Measurements from ENCODE around the gene SLC41A2.
"Not testable (repeated sequence)": the region's sequence is repeated elsewhere in the genome, so short reads cannot be mapped to it uniquely, and the experiment has no call there.

Gene SLC41A2
- 5.2 to 10.5 reads per million in 2 donors for total RNA-seq

GRCh38 chr12:104958001-104958804 lies at the start of gene SLC41A2:
SLC41A2 (minus strand) TSS chr12:104958290; CDS start chr12:104928527, 29,763 bp downstream.
- peak; percentile 70 for DNase-seq

- DNase-seq, result no peak
Observed at GRCh38 chr12:105001476-105001875, 43.4 kb upstream of the SLC41A2 start.

GRCh38 chr12:104999347-104999685 lies 41.2 kb upstream of the SLC41A2 start:
- no peak for DNase-seq

- DNase-seq, result no peak
Observed at GRCh38 chr12:104998423-104999346, 40.6 kb upstream of the SLC41A2 start.

- DNase-seq, result no peak
Observed at GRCh38 chr12:104997541-104997940, 39.5 kb upstream of the SLC41A2 start.

GRCh38 chr12:104994336-104994735 lies 36.2 kb upstream of the SLC41A2 start:
- no peak for DNase-seq

- DNase-seq, result no peak
Observed at GRCh38 chr12:104991565-104992128, 33.6 kb upstream of the SLC41A2 start.

GRCh38 chr12:104990950-104991349 lies 32.9 kb upstream of the SLC41A2 start:
- DNase-seq, result no peak

- DNase-seq, result peak; percentile 53
Observed at GRCh38 chr12:104986022-104986941, 28.2 kb upstream of the SLC41A2 start, which contains the start of gene NOPCHAP1. NOPCHAP1 (plus strand) TSS chr12:104986316; CDS start chr12:104986353, 37 bp downstream.

- no peak for DNase-seq
Observed at GRCh38 chr12:104985206-104985605, 27.1 kb upstream of the SLC41A2 start.

- not testable (repeated sequence) for DNase-seq
Observed at GRCh38 chr12:104977688-104978087, 19.6 kb upstream of the SLC41A2 start.

- no peak for DNase-seq
Observed at GRCh38 chr12:104976703-104977102, 18.6 kb upstream of the SLC41A2 start.

GRCh38 chr12:104975587-104976343 lies 17.7 kb upstream of the SLC41A2 start:
- DNase-seq, result no peak

- no peak for DNase-seq
Observed at GRCh38 chr12:104974626-104975290, 16.7 kb upstream of the SLC41A2 start.

GRCh38 chr12:104973250-104973649 lies 15.2 kb upstream of the SLC41A2 start:
- no peak for DNase-seq

GRCh38 chr12:104971306-104971705 lies 13.2 kb upstream of the SLC41A2 start:
- no peak for DNase-seq

GRCh38 chr12:104969343-104969742 lies 11.3 kb upstream of the SLC41A2 start:
- no peak for DNase-seq

GRCh38 chr12:104966677-104967076 lies 8.6 kb upstream of the SLC41A2 start:
- no peak for DNase-seq

- DNase-seq, result no peak
Observed at GRCh38 chr12:104964856-104965205, 6.7 kb upstream of the SLC41A2 start.

GRCh38 chr12:104964167-104964855 lies 6.2 kb upstream of the SLC41A2 start:
- DNase-seq, result no peak

All from activated gamma-delta T cell (primary cell).